Cardiac muscle cell (in vitro differentiated cells and primary cell): ENCODE results near the gene APOL4. TPM values are rescaled to one million over a fixed set of nuclear protein-coding genes. Genes with fewer than 3 reads are reported as not detected.
"Not testable (repeated sequence)": the region's sequence is repeated elsewhere in the genome, so short reads cannot be mapped to it uniquely, and the experiment has no call there.

Source experiments
- DNase-seq, 2 donors: peaks; one replicate each; pipeline versions ENCODE4 v3.0.0 to v3.0.0-alpha.2; 2010 to 2017; ENCODE audit warnings: low read depth in 1 of 2, low spot score in 1 of 2
- H3K27ac ChIP-seq: fragments of 200-600 bp; sonication (generic); 2 replicates; pipeline ENCODE4 v1.5.1; 2016
- H3K27me3 ChIP-seq: fragments of 200-600 bp; sonication (generic); 2 replicates; pipeline ENCODE4 v1.6.0; 2016; ENCODE audit warnings: control low read depth
- H3K36me3 ChIP-seq: fragments of 200-600 bp; sonication (generic); 2 replicates; pipeline ENCODE4 v1.5.1; 2016; ENCODE audit warnings: control low read depth
- H3K4me1 ChIP-seq: fragments of 200-600 bp; sonication (generic); 2 replicates; pipeline ENCODE4 v1.8.1; 2017; ENCODE audit warnings: low read depth, mild to moderate bottlenecking, mixed run types
- H3K4me3 ChIP-seq: fragments of 200-600 bp; sonication (generic); 2 replicates; pipeline ENCODE4 v1.5.1; 2016; ENCODE audit warnings: mild to moderate bottlenecking
- H3K9me3 ChIP-seq: fragments of 200-600 bp; sonication (generic); 2 replicates; pipeline ENCODE4 v1.5.1; 2017; ENCODE audit warnings: low read depth, mild to moderate bottlenecking, control low read depth
- CTCF ChIP-seq: IDR thresholded peaks from 2 replicates; pipeline ENCODE4 v1.5.1; 2012; ENCODE audit warnings: low read depth, mild to moderate bottlenecking, low read length
- polyA plus RNA-seq: library from polyadenylated mRNA; unstranded; fragments of >200 nt; fragmentation: Nextera tagmentation; extraction: Ambion mirVana; gene quantifications from 2 replicates; pipeline ENCODE4 v1.2.1, GENCODE V29; 2016
- total RNA-seq: library from RNA; depleted of rRNA; stranded (reverse); fragments of >200 nt; gene quantifications from 2 replicates; pipeline ENCODE4 v1.2.3, GENCODE V29; 2016

APOL4 gene
- total and polyA plus RNA-seq, 2 experiments from 2014 or later: 0.27 TPM; not detected in 1

- Histone ChIP-seq H3K9me3 (no peaks in the 10 kb centered on the region), H3K4me3 (no peak overlapping the region), H3K27me3 (no peaks in the 10 kb centered on the region), H3K4me1 (peaks cover 5% of the 10 kb centered on the region), H3K27ac (no peak overlapping the region), H3K36me3 (no peaks in the 10 kb centered on the region)
- DNase-seq: no peak
- no peak for TF ChIP-seq CTCF
These were observed 45.5 kb downstream of the APOL4 start for GRCh38 chr22:36156119-36156514.

GRCh38 chr22:36155702-36156101 lies 45.9 kb downstream of the APOL4 start:
- peaks cover 5% of the 10 kb centered on the region for H3K4me1 ChIP-seq
- TF ChIP-seq CTCF: no peak
- H3K9me3 ChIP-seq: no peaks in the 10 kb centered on the region
- H3K27me3 ChIP-seq: no peaks in the 10 kb centered on the region
- no peak overlapping the region for H3K27ac ChIP-seq
- no peak overlapping the region for H3K4me3 ChIP-seq
- DNase-seq: peak in 1 of 2 donors; percentile 56
- H3K36me3 ChIP-seq: no peaks in the 10 kb centered on the region

GRCh38 chr22:36154423-36154945 lies 47.1 kb downstream of the APOL4 start:
- H3K4me3 ChIP-seq: no peak overlapping the region
- H3K4me1 ChIP-seq: peaks cover 5% of the 10 kb centered on the region
- H3K27ac ChIP-seq: no peak overlapping the region
- no peaks in the 10 kb centered on the region for H3K9me3 ChIP-seq
- TF ChIP-seq CTCF: no peak
- no peaks in the 10 kb centered on the region for H3K36me3 ChIP-seq
- H3K27me3 ChIP-seq: no peaks in the 10 kb centered on the region
- DNase-seq: no peak

- no peak for DNase-seq
- no peak for TF ChIP-seq CTCF
- Histone ChIP-seq H3K36me3 (no peaks in the 10 kb centered on the region), H3K4me1 (peaks cover 5% of the 10 kb centered on the region), H3K27me3 (no peaks in the 10 kb centered on the region), H3K4me3 (no peak overlapping the region), H3K27ac (no peak overlapping the region), H3K9me3 (no peaks in the 10 kb centered on the region)
These were observed 47.8 kb downstream of the APOL4 start for GRCh38 chr22:36153501-36154422.

GRCh38 chr22:36152821-36153220 lies 48.8 kb downstream of the APOL4 start:
- not testable (repeated sequence) for H3K4me1 ChIP-seq, DNase-seq, H3K4me3 ChIP-seq, H3K27me3 ChIP-seq, H3K9me3 ChIP-seq, H3K27ac ChIP-seq, H3K36me3 ChIP-seq

- Histone ChIP-seq H3K27ac (no peak overlapping the region), H3K27me3 (no peaks in the 10 kb centered on the region), H3K9me3 (no peaks in the 10 kb centered on the region), H3K36me3 (no peaks in the 10 kb centered on the region), H3K4me1 (peaks cover 5% of the 10 kb centered on the region), H3K4me3 (no peak overlapping the region)
- TF ChIP-seq CTCF: no peak
- DNase-seq: no peak
These were observed 49.5 kb downstream of the APOL4 start for GRCh38 chr22:36152088-36152487.
